Fibroblast of the aortic adventitia (primary cell): ENCODE results near the gene AOC1. TPM values are rescaled to one million over a fixed set of nuclear protein-coding genes. Genes with fewer than 3 reads are reported as not detected.

Experiments used
- DNase-seq: peaks from one replicate; pipeline ENCODE4 v3.0.0-alpha.2; 2010; ENCODE audit warnings: low read depth
- H3K4me3 ChIP-seq: 2 replicates; pipeline ENCODE4 v1.5.1; 2011; ENCODE audit warnings: low read depth, mild to moderate bottlenecking, control low read depth, low read length, moderate library complexity
- total RNA-seq: library from RNA; depleted of rRNA; stranded (reverse); fragments of >200 nt; gene quantifications from 2 replicates; pipeline ENCODE4 v1.2.3, GENCODE V29; 2012; ENCODE audit warnings: low replicate concordance
- TF ChIP-seq, protein P1 (sequence below): IDR thresholded peaks from 2 replicates; pipeline ENCODE4 v1.5.1; 2011; ENCODE audit warnings: mild to moderate bottlenecking, low read length, control low read depth, inconsistent platforms; ENCODE audit not compliant: insufficient read depth

AOC1 gene
- total RNA-seq, 1 donor: not detected

DNA sequence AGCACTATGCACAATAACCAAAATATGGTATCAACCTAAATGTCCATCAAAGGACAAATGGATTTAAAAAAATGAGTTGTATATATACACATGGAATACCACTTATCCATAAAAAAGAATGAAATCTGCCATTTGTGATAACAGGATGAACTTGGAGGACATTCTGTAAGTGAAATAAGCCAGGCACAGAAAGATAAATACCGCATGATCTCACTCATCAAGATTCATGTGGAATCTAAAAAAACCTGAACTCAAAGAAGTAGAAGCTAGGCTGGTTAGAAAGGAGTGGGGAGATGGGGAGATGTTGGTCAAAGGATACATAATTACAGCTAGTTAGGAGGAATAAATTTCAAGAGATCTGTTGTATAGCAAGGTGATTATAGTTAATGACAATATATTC is 17.3 kb upstream of the AOC1 start:
- TF ChIP-seq, protein P1, sequence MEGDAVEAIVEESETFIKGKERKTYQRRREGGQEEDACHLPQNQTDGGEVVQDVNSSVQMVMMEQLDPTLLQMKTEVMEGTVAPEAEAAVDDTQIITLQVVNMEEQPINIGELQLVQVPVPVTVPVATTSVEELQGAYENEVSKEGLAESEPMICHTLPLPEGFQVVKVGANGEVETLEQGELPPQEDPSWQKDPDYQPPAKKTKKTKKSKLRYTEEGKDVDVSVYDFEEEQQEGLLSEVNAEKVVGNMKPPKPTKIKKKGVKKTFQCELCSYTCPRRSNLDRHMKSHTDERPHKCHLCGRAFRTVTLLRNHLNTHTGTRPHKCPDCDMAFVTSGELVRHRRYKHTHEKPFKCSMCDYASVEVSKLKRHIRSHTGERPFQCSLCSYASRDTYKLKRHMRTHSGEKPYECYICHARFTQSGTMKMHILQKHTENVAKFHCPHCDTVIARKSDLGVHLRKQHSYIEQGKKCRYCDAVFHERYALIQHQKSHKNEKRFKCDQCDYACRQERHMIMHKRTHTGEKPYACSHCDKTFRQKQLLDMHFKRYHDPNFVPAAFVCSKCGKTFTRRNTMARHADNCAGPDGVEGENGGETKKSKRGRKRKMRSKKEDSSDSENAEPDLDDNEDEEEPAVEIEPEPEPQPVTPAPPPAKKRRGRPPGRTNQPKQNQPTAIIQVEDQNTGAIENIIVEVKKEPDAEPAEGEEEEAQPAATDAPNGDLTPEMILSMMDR: no peak
- no peak for DNase-seq
- no peak overlapping the region for H3K4me3 ChIP-seq

DNA sequence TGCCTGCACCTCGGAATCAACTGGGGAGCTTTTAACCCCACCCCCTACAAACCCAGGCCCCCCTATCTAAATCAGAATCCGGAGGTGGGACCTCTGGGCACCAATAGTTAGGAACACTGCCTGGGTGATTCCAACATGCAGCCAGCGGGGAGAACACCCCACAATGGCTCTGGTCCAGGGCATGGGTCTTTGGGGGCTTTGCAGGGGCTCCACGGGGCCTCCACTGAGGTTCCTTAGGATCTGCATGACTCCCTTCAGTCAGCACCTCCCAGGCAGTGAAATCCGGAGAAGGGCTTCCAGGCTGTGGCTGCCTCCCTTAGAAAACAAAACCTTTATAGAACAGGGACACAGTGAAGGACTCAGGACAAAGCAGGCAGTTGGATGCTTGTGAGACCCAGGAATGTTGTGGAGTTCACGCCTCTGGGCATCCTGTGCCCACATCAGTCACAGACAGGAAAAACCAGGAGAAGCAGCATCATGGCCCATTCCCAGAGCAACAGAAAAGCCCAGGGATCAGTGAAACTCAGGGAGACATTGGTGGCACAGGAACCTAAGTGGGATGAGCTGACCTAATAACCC is 16.5 kb upstream of the AOC1 start:
- TF ChIP-seq, protein P1: no peak
- H3K4me3 ChIP-seq: no peak overlapping the region
- DNase-seq: no peak

DNA sequence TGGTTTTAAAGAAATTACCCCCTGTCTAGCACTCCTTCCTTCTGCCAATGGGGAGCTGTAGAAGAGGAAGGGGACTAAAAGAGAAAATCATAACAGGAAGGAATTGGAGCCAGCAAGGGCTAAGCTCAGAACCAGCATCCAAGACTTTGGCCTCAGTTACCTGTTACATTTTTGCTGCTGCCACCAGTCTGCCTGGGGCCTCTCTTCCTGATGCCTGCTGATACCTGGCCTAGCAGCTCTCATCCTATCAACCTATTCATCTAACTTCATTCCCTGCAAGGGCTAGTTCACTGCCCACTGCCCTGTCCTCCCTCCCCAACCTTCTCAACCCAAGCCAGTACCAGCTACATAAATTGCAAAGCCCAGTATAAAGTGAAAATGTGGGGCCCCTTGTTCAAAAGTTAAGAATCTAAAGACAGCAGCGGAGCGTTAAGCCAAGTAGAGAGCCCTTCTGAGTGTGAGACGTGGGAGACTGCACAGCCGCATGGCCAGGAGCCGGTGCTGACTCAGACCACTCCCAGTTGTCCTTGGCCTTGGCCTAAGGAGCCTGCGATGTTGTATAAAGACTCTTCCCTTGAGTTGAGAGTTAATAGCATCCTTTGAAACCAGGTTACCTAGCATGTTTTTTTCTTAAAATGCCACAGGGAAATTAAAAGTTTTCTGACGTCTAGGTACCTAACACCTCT is 13.2 kb upstream of the AOC1 start:
- no peak overlapping the region for H3K4me3 ChIP-seq
- TF ChIP-seq, protein P1: no peak
- DNase-seq: no peak

DNA sequence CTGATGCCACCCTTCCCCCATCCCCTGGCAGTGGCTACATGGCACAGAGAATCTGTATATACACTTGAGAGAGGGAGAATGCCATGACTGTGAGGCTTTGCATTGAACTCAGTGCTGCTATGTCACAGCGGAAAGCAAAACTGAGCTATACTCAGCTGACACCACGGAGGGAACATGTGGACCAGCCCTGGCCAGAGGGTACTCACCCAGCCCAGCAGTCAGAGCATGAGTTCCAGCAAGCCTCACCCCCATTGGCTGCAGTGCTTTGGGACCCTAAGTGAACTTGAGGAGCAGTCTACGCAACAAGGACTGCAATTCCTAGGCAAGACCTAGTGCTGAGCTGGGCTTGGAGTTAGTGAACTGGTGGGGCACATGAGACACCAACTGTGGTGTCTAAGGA is 10.3 kb upstream of the AOC1 start:
- no peak for DNase-seq
- TF ChIP-seq, protein P1: no peak
- H3K4me3 ChIP-seq: no peak overlapping the region

DNA sequence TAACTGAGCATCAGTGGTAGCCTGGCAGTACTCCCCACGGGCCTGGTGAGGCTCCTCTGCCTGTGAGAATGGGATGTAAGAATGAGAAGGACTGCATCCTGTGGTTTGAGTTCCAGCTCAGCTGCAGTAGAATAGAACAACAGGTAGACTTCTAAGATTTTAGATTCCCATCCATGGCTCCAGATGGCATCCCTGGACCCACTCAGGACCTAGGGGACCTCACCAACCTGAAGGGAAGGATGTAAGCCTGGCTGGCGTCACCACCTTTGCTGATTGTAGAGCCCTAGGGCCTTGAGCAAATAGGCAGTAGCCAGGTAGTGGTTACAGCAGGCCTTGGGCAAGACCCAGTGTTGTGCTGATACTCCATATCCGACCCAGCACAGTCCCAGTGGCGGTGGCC is 9.6 kb upstream of the AOC1 start:
- DNase-seq: no peak
- H3K4me3 ChIP-seq: no peak overlapping the region
- TF ChIP-seq, protein P1: no peak

DNA sequence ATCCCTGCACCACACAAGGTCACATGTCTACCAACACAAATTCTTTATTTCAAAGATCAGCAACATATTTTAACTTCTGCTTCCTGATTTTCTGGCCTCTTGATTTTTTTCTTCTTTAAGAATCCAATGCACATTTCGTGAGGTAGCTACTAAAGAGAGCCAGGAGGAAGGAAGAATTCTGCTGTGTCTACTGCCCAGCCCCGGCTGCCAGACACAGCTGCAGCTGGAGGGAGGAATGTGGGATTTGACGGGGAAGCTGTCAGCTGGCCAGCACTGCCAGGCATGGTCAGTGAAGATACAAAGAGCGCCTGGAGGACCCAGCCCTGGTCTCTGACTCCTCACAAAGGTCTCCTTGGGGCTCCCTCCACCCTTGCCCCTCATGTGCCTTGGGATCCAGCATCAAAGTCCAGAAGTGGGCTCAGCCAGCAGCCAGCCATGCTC is 6.9 kb upstream of the AOC1 start:
- TF ChIP-seq, protein P1: no peak
- no peak for DNase-seq

More for the DNA sequence above, 6.9 kb upstream of the AOC1 start:
- H3K4me3 ChIP-seq: no peak overlapping the region
